GM12878 (cell line): ENCODE data around the gene CDH1. TPM values are rescaled to one million over a fixed set of nuclear protein-coding genes. Genes with fewer than 3 reads are reported as not detected.
A peak's percentile ranks its signal among the peaks of the same experiment; 100 is the strongest.

ENCODE experiments used
- ATAC-seq: fragments of 200-7000 bp; cut with Tn5 transposase; 3 replicates; pipeline ENCODE4 v1.9.1; 2020; ENCODE audit warnings: mild to moderate bottlenecking, moderate library complexity
- BruUV-seq: library from RNA; stranded (reverse); fragments of 400-500 nt; replicated peaks from 2 replicates; lab custom pipeline; 2021; lab: Mats Ljungman, UMichigan
- CTCF ChIA-PET: fragments of 300-600 bp; sonication (Branson Sonifier 250); formaldehyde crosslinking; extraction: SDS; loops from one replicate; lab custom pipeline; 2021; ENCODE audit warnings: inconsistent platforms; lab: Yijun Ruan, JAX
- POLR2A ChIA-PET: fragments of 350-600 bp; formaldehyde crosslinking; extraction: SDS; loops from one replicate; lab custom pipeline; 2021; ENCODE audit warnings: inconsistent platforms; lab: Charles Lee
- RAD21 ChIA-PET: fragments of 300-600 bp; sonication (Branson Sonifier 250); formaldehyde crosslinking; loops from one replicate; lab custom pipeline; 2023; ENCODE audit warnings: antibody characterized with exemption; ENCODE audit not compliant: unreplicated experiment; lab: Charles Lee
- SMC1A ChIA-PET: fragments of 300-600 bp; sonication (Branson Sonifier 250); formaldehyde crosslinking; loops from one replicate; lab custom pipeline; 2023; ENCODE audit not compliant: unreplicated experiment, uncharacterized antibody; lab: Charles Lee
- DNase-seq: peaks from one replicate; pipeline ENCODE4 v3.0.0-alpha.2; 2011; ENCODE audit warnings: low read depth, low spot score
- FAIRE-seq: peaks from 3 replicates; lab custom pipeline; 2011; peaks lifted over from hg19 to GRCh38; lab: Jason Lieb, UNC
- H2AFZ ChIP-seq: 2 replicates; pipeline ENCODE4 v1.6.0; 2011; ENCODE audit warnings: low read depth, low read length, control low read depth; ENCODE audit not compliant: control insufficient read depth
- H3K27ac ChIP-seq: 2 replicates; pipeline ENCODE4 v1.5.1; 2011; ENCODE audit warnings: control low read depth; ENCODE audit not compliant: control insufficient read depth, insufficient read depth
- H3K27me3 ChIP-seq, 2 experiments: replicated peaks in 1 of 2; 2 replicates each; pipeline versions ENCODE4 v1.6.0 to v1.6.1; 2011; ENCODE audit warnings: low read length in 1 of 2; ENCODE audit not compliant: control insufficient read depth in 2 of 2, insufficient read depth in 2 of 2
- H3K36me3 ChIP-seq, 2 experiments: 2 replicates each; pipeline ENCODE4 v1.5.1; 2011; ENCODE audit warnings: low read length in 1 of 2; ENCODE audit not compliant: control insufficient read depth in 2 of 2, insufficient read depth in 2 of 2
- H3K4me1 ChIP-seq: 2 replicates; pipeline ENCODE4 v1.6.1; 2011; ENCODE audit warnings: mild to moderate bottlenecking, low read length, moderate library complexity, mixed read lengths; ENCODE audit not compliant: control insufficient read depth, insufficient read depth
- H3K4me2 ChIP-seq: 2 replicates; pipeline ENCODE4 v1.6.0; 2011; ENCODE audit warnings: control low read depth; ENCODE audit not compliant: control insufficient read depth, insufficient read depth
- H3K4me3 ChIP-seq: fragments of 200-600 bp; sonication (generic); 2 replicates; pipeline ENCODE4 v1.5.1; 2016
- H3K79me2 ChIP-seq: 2 replicates; pipeline ENCODE4 v1.6.0; 2011; ENCODE audit warnings: low read length; ENCODE audit not compliant: control insufficient read depth, insufficient read depth
- H3K9ac ChIP-seq: 2 replicates; pipeline ENCODE4 v1.8.0; 2011; ENCODE audit warnings: low read length, control low read depth, mixed read lengths; ENCODE audit not compliant: control insufficient read depth, insufficient read depth
- H3K9me3 ChIP-seq: replicated peaks from 3 replicates; pipeline ENCODE4 v1.5.1; 2011; ENCODE audit warnings: mild to moderate bottlenecking, low read length; ENCODE audit not compliant: control insufficient read depth, insufficient read depth
- H4K20me1 ChIP-seq: 2 replicates; pipeline ENCODE4 v1.6.0; 2011; ENCODE audit not compliant: control insufficient read depth, insufficient read depth
- BMI1 ChIP-seq: fragments of 450-650 bp; IDR thresholded peaks from 2 replicates; pipeline ENCODE4 v1.6.1; 2016; ENCODE audit warnings: mild to moderate bottlenecking, moderate library complexity, borderline replicate concordance
- CREM ChIP-seq: IDR thresholded peaks from 2 replicates; pipeline ENCODE4 v1.6.1; 2014; ENCODE audit warnings: antibody characterized with exemption, low read depth
- EED ChIP-seq: sonication (generic); IDR thresholded peaks from 2 replicates; pipeline ENCODE4 v1.6.1; 2016; ENCODE audit warnings: antibody characterized with exemption, low read depth
- ESRRA ChIP-seq: IDR thresholded peaks from 2 replicates; pipeline ENCODE4 v1.6.1; 2012; ENCODE audit warnings: mild to moderate bottlenecking, low read length, improper control_type of control experiment
- GATAD2B ChIP-seq: fragments of 450-650 bp; conservative IDR thresholded peaks from 2 replicates; pipeline ENCODE4 v1.6.1; 2017; ENCODE audit warnings: low read depth, mild to moderate bottlenecking, moderate library complexity
- IKZF1 ChIP-seq: fragments of 450-650 bp; conservative IDR thresholded peaks from 2 replicates; pipeline ENCODE4 v1.6.1; 2017; ENCODE audit warnings: antibody characterized with exemption, mild to moderate bottlenecking
- IKZF2 ChIP-seq, 2 experiments: fragments of 450-650 bp; IDR thresholded peaks; 2 replicates each; pipeline ENCODE4 v1.6.1; 2017; ENCODE audit warnings: mild to moderate bottlenecking in 2 of 2, moderate library complexity in 2 of 2
- MEF2A ChIP-seq: IDR thresholded peaks from 2 replicates; pipeline ENCODE4 v1.6.1; 2011; ENCODE audit warnings: low read depth, mild to moderate bottlenecking, low read length, moderate library complexity; ENCODE audit not compliant: insufficient read depth
- NFXL1 ChIP-seq: fragments of 450-650 bp; IDR thresholded peaks from 2 replicates; pipeline ENCODE4 v1.6.1; 2017; ENCODE audit warnings: antibody characterized with exemption, mild to moderate bottlenecking, borderline replicate concordance
- NR2C1 ChIP-seq: fragments of 450-650 bp; IDR thresholded peaks from 2 replicates; pipeline ENCODE4 v1.6.1; 2017; ENCODE audit warnings: antibody characterized with exemption, mild to moderate bottlenecking, moderate library complexity
- POLR2AphosphoS2 ChIP-seq: IDR thresholded peaks from 2 replicates; pipeline ENCODE4 v1.6.1; 2011; ENCODE audit warnings: low read depth, mild to moderate bottlenecking, low read length, improper control_type of control experiment, moderate library complexity
- POU2F2 ChIP-seq: IDR thresholded peaks from 3 replicates; pipeline ENCODE4 v1.6.1; 2011; ENCODE audit warnings: low read depth, mild to moderate bottlenecking, low read length, borderline replicate concordance
- RB1 ChIP-seq: fragments of 450-650 bp; formaldehyde crosslinking; IDR thresholded peaks from 2 replicates; pipeline ENCODE4 v1.6.1; 2017; ENCODE audit warnings: mild to moderate bottlenecking, borderline replicate concordance
- SMAD5 ChIP-seq: IDR thresholded peaks from 2 replicates; pipeline ENCODE4 v1.6.1; 2016; ENCODE audit warnings: antibody characterized with exemption, low read depth
- SREBF2 ChIP-seq: IDR thresholded peaks from 2 replicates; pipeline ENCODE4 v1.6.1; 2012; ENCODE audit warnings: mild to moderate bottlenecking, low read length
- SUZ12 ChIP-seq: fragments of 200-600 bp; sonication (generic); IDR thresholded peaks from one replicate; pipeline ENCODE4 v1.6.1; 2018; ENCODE audit warnings: antibody characterized with exemption, mild to moderate bottlenecking; ENCODE audit not compliant: unreplicated experiment
- ZNF384 ChIP-seq: IDR thresholded peaks from 2 replicates; pipeline ENCODE4 v1.6.1; 2012; ENCODE audit warnings: low read depth, mild to moderate bottlenecking, low read length, improper control_type of control experiment, borderline replicate concordance
- ZZZ3 ChIP-seq: IDR thresholded peaks from 2 replicates; pipeline ENCODE4 v1.6.1; 2011; ENCODE audit warnings: low read depth; ENCODE audit not compliant: control insufficient read depth, insufficient read length
- in situ Hi-C: fragments of 300-500 bp; cut with MboI; formaldehyde crosslinking; loops from 9 replicates; pipeline ENCODE4 v1.14.3; 2018; ENCODE audit warnings: mixed read lengths
- intact Hi-C: fragments of 100-400 bp; cut with micrococcal nuclease; formaldehyde crosslinking; loops from one replicate; pipeline ENCODE4 v1.14.2; 2022; ENCODE audit not compliant: unreplicated experiment
- polyA plus RNA-seq, 11 experiments: library from polyadenylated mRNA; depleted of rRNA in 4 of 11; unstranded in 6 of 11; stranded (reverse) in 5 of 11; fragments of >200 nt; fragmentation: Nextera tagmentation in 4 of 11; fragmentation: Illumina TruSeq in 1 of 11; extraction: Ambion mirVana in 4 of 11; extraction: Trizol in 1 of 11; gene quantifications; 1 replicate in 1 of 11; 2 replicates in 10 of 11; pipeline versions ENCODE4 v1.2.1 to v1.2.3, GENCODE V29; 2011 to 2016; ENCODE audit warnings: inconsistent platforms in 2 of 11, missing spikeins in 2 of 11, low read depth in 1 of 11
- total RNA-seq, 4 experiments: library from RNA; depleted of rRNA in 3 of 4; stranded (reverse); fragments of >200 nt in 3 of 4; fragmentation: Illumina TruSeq in 1 of 4; extraction: Trizol in 1 of 4; gene quantifications; 2 replicates each; pipeline versions ENCODE4 v1.2.1 to v1.2.3, GENCODE V29; 2013 to 2021
- TF ChIP-seq, protein P1 (sequence below): fragments of 450-650 bp; IDR thresholded peaks from 2 replicates; pipeline ENCODE4 v1.6.1; 2016; ENCODE audit warnings: mild to moderate bottlenecking

Gene CDH1
- total and polyA plus RNA-seq, 10 of the 15 experiments (the other 5 are each of a cell fraction or from before 2014, with no cell fraction given) = 2.2 to 30.6 (median 17.7) TPM

GRCh38 chr16:68756239-68756915 lies 19.3 kb downstream of the CDH1 start (continued):
- TF ChIP-seq, protein P1, sequence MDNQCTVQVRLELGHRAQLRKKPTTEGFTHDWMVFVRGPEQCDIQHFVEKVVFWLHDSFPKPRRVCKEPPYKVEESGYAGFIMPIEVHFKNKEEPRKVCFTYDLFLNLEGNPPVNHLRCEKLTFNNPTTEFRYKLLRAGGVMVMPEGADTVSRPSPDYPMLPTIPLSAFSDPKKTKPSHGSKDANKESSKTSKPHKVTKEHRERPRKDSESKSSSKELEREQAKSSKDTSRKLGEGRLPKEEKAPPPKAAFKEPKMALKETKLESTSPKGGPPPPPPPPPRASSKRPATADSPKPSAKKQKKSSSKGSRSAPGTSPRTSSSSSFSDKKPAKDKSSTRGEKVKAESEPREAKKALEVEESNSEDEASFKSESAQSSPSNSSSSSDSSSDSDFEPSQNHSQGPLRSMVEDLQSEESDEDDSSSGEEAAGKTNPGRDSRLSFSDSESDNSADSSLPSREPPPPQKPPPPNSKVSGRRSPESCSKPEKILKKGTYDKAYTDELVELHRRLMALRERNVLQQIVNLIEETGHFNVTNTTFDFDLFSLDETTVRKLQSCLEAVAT = peak; percentile 36; the same call in 1 of the 2 replicates
- TF ChIP-seq SUZ12 = no peak

- FAIRE-seq (no peak), DNase-seq (no peak), ATAC-seq (no peak)
- H2AFZ ChIP-seq = no peak overlapping the region; the same call in 1 of the 2 replicates
- peak overlapping the region; percentile 68 for H3K4me2 ChIP-seq
- H3K27ac ChIP-seq = peak overlapping the region; percentile 81
- intact Hi-C loops = loop anchor here (1.0 to 5.0 kb wide), 3 partner anchors 25 to 230 kb away; no protein-coding TSS in a partner anchor
- POLR2A ChIA-PET = interaction anchor here (0.6 to 3.0 kb wide), 14 partner anchors 11 to 1053 kb away, joined by 4 to 18 read pairs (median 5); partner anchors contain the start of gene SNTB2
- BruUV-seq = no TSS peak
- in situ Hi-C loops = loop anchor here (25.0 kb wide), 1 partner anchor 1655 kb away; no protein-coding TSS in a partner anchor
- peaks cover 72% of the 10 kb centered on the region for H3K4me1 ChIP-seq
- no peaks in the 10 kb centered on the region; the same call in 2 of the 3 replicates for H3K9me3 ChIP-seq
- SMC1A ChIA-PET = interaction anchor here (0.8 to 3.3 kb wide), 18 partner anchors 11 to 288 kb away, joined by 3 to 46 read pairs (median 6); no protein-coding TSS in a partner anchor
- H3K36me3 ChIP-seq = no peaks in the 10 kb centered on the region
- CTCF ChIA-PET = interaction anchor here (0.7 to 4.3 kb wide), 12 partner anchors 11 to 1488 kb away, joined by 3 to 27 read pairs (median 5); no protein-coding TSS in a partner anchor
- H3K9ac ChIP-seq = peak overlapping the region; percentile 50; the same call in 1 of the 2 replicates
- peaks cover 4% of the 10 kb centered on the region for H3K79me2 ChIP-seq
- RAD21 ChIA-PET = interaction anchor here (0.6 to 2.6 kb wide), 20 partner anchors 10 to 361 kb away, joined by 3 to 39 read pairs (median 6); no protein-coding TSS in a partner anchor
- no peaks in the 10 kb centered on the region for H3K27me3 ChIP-seq
- peak overlapping the region; percentile 13 for H3K4me3 ChIP-seq
- no peaks in the 10 kb centered on the region for H4K20me1 ChIP-seq
- TF ChIP-seq ZNF384 (no peak), IKZF2 (IDR thresholded peaks at IDR 0.05) (peak; percentile 78 to 86), ESRRA (no peak), POU2F2 (no peak), EED (peak; percentile 19), SREBF2 (no peak), GATAD2B (no peak), NFXL1 (no peak), IKZF1 (peak; percentile 8; the same call in 1 of the 2 replicates), CREM (no peak), MEF2A (no peak), ZZZ3 (no peak), BMI1 (0 out of 2 replicates have a peak, but pooled peaks have one; percentile 4), POLR2AphosphoS2 (no peak), NR2C1 (no peak), SMAD5 (no peak), RB1 (0 out of 2 replicates have a peak, but pooled peaks have one; percentile 37)
- TF ChIP-seq, protein P1 = 0 out of 2 replicates have a peak, but pooled peaks have one; percentile 31
Observed at GRCh38 chr16:68757625-68757935, 20.5 kb downstream of the CDH1 start.
